ENCODE data around the gene FBXO9.

- TF ChIP-seq CTCF (IDR thresholded peaks at IDR 0.05) (no peak), POLR2AphosphoS5 (IDR thresholded peaks at IDR 0.05) (no peak), POLR2A (IDR thresholded peaks at IDR 0.05) (no peak)
These were observed 70.9 kb downstream of the FBXO9 start for GRCh38 chr6:53136000-53136609.

Data from breast epithelium (tissue), 3 donors.